ENCODE measurements around the gene HNRNPC.
"Not testable (repeated sequence)": the region's sequence is repeated elsewhere in the genome, so short reads cannot be mapped to it uniquely, and the experiment has no call there.

The HNRNPC gene

GRCh38 chr14:21213652-21214051, 55.6 kb downstream of the HNRNPC start:
- Histone ChIP-seq H3K36me3 (ENCODE audit: control insufficient read depth, insufficient read depth, low read length) (peaks cover 28% of the 10 kb centered on the region), H3K9ac (ENCODE audit: low read length) (no peak overlapping the region), H3K4me1 (ENCODE audit: control insufficient read depth, insufficient read depth, low read length) (no peaks in the 10 kb centered on the region)

GRCh38 chr14:21212824-21213223, 56.4 kb downstream of the HNRNPC start:
- H3K9ac ChIP-seq (ENCODE audit: low read length); H3K4me3 ChIP-seq (ENCODE audit: low read length); H3K27me3 ChIP-seq (ENCODE audit: control insufficient read depth, insufficient read depth, low read length); H3K4me1 ChIP-seq (ENCODE audit: control insufficient read depth, insufficient read depth, low read length); H3K27ac ChIP-seq (ENCODE audit: low read depth, low read length): not testable (repeated sequence)
- peaks cover 33% of the 10 kb centered on the region for H3K36me3 ChIP-seq (ENCODE audit: control insufficient read depth, insufficient read depth, low read length)

More at GRCh38 chr14:21213652-21214051, 55.6 kb downstream of the HNRNPC start:
- Histone ChIP-seq H3K4me3 (ENCODE audit: low read length) (no peak overlapping the region), H3K27me3 (ENCODE audit: control insufficient read depth, insufficient read depth, low read length) (no peaks in the 10 kb centered on the region), H3K27ac (ENCODE audit: low read depth, low read length) (no peak overlapping the region)

- no peak overlapping the region for H3K27ac ChIP-seq (ENCODE audit: low read depth, low read length)
- H3K27me3 ChIP-seq (ENCODE audit: control insufficient read depth, insufficient read depth, low read length) = no peaks in the 10 kb centered on the region
- H3K4me3 ChIP-seq (ENCODE audit: low read length) = no peak overlapping the region
- H3K36me3 ChIP-seq (ENCODE audit: control insufficient read depth, insufficient read depth, low read length) = peaks cover 37% of the 10 kb centered on the region
- H3K9ac ChIP-seq (ENCODE audit: low read length) = no peak overlapping the region
- H3K4me1 ChIP-seq (ENCODE audit: control insufficient read depth, insufficient read depth, low read length) = no peaks in the 10 kb centered on the region
Observed at GRCh38 chr14:21211509-21211908, 57.7 kb downstream of the HNRNPC start.

- H3K36me3 ChIP-seq (ENCODE audit: control insufficient read depth, insufficient read depth, low read length) = peaks cover 37% of the 10 kb centered on the region
- H3K9ac ChIP-seq (ENCODE audit: low read length) = no peak overlapping the region
- H3K4me3 ChIP-seq (ENCODE audit: low read length) = no peak overlapping the region
- H3K4me1 ChIP-seq (ENCODE audit: control insufficient read depth, insufficient read depth, low read length) = no peaks in the 10 kb centered on the region
- H3K27me3 ChIP-seq (ENCODE audit: control insufficient read depth, insufficient read depth, low read length) = no peaks in the 10 kb centered on the region
- no peak overlapping the region for H3K27ac ChIP-seq (ENCODE audit: low read depth, low read length)
Observed at GRCh38 chr14:21210023-21210422, 59.2 kb downstream of the HNRNPC start.

- no peak overlapping the region for H3K4me3 ChIP-seq (ENCODE audit: low read length)
- H3K27ac ChIP-seq (ENCODE audit: low read depth, low read length) = no peak overlapping the region
- no peaks in the 10 kb centered on the region for H3K27me3 ChIP-seq (ENCODE audit: control insufficient read depth, insufficient read depth, low read length)
- H3K9ac ChIP-seq (ENCODE audit: low read length) = no peak overlapping the region
- H3K36me3 ChIP-seq (ENCODE audit: control insufficient read depth, insufficient read depth, low read length) = peaks cover 43% of the 10 kb centered on the region
- no peaks in the 10 kb centered on the region for H3K4me1 ChIP-seq (ENCODE audit: control insufficient read depth, insufficient read depth, low read length)
Observed at GRCh38 chr14:21209185-21209584, 60.1 kb downstream of the HNRNPC start.

- Histone ChIP-seq H3K27me3 (ENCODE audit: control insufficient read depth, insufficient read depth, low read length) (no peaks in the 10 kb centered on the region), H3K27ac (ENCODE audit: low read depth, low read length) (no peak overlapping the region), H3K36me3 (ENCODE audit: control insufficient read depth, insufficient read depth, low read length) (peaks cover 43% of the 10 kb centered on the region), H3K4me1 (ENCODE audit: control insufficient read depth, insufficient read depth, low read length) (no peaks in the 10 kb centered on the region), H3K4me3 (ENCODE audit: low read length) (no peak overlapping the region), H3K9ac (ENCODE audit: low read length) (no peak overlapping the region)
Observed at GRCh38 chr14:21208554-21208953, 60.7 kb downstream of the HNRNPC start.

- Histone ChIP-seq H3K36me3 (ENCODE audit: control insufficient read depth, insufficient read depth, low read length) (peaks cover 34% of the 10 kb centered on the region), H3K4me3 (ENCODE audit: low read length) (no peak overlapping the region)
Observed at GRCh38 chr14:21206753-21207684, 62.2 kb downstream of the HNRNPC start.

GRCh38 chr14:21205678-21206581, 63.3 kb downstream of the HNRNPC start:
- H3K4me1 ChIP-seq (ENCODE audit: control insufficient read depth, insufficient read depth, low read length) = no peaks in the 10 kb centered on the region
- no peak overlapping the region for H3K9ac ChIP-seq (ENCODE audit: low read length)
- H3K4me3 ChIP-seq (ENCODE audit: low read length) = no peak overlapping the region
- no peak overlapping the region for H3K27ac ChIP-seq (ENCODE audit: low read depth, low read length)
- H3K27me3 ChIP-seq (ENCODE audit: control insufficient read depth, insufficient read depth, low read length) = no peaks in the 10 kb centered on the region
- peaks cover 29% of the 10 kb centered on the region for H3K36me3 ChIP-seq (ENCODE audit: control insufficient read depth, insufficient read depth, low read length)

More at GRCh38 chr14:21206753-21207684, 62.2 kb downstream of the HNRNPC start:
- H3K27ac ChIP-seq (ENCODE audit: low read depth, low read length) = no peak overlapping the region
- H3K9ac ChIP-seq (ENCODE audit: low read length) = no peak overlapping the region
- H3K27me3 ChIP-seq (ENCODE audit: control insufficient read depth, insufficient read depth, low read length) = no peaks in the 10 kb centered on the region
- no peaks in the 10 kb centered on the region for H3K4me1 ChIP-seq (ENCODE audit: control insufficient read depth, insufficient read depth, low read length)

GRCh38 chr14:21205026-21205677, 64.1 kb downstream of the HNRNPC start:
- Histone ChIP-seq H3K4me1 (ENCODE audit: control insufficient read depth, insufficient read depth, low read length) (no peaks in the 10 kb centered on the region), H3K27ac (ENCODE audit: low read depth, low read length) (no peak overlapping the region), H3K9ac (ENCODE audit: low read length) (no peak overlapping the region), H3K4me3 (ENCODE audit: low read length) (no peak overlapping the region), H3K27me3 (ENCODE audit: control insufficient read depth, insufficient read depth, low read length) (no peaks in the 10 kb centered on the region), H3K36me3 (ENCODE audit: control insufficient read depth, insufficient read depth, low read length) (peaks cover 29% of the 10 kb centered on the region)

GRCh38 chr14:21204167-21205025, 64.8 kb downstream of the HNRNPC start:
- no peaks in the 10 kb centered on the region for H3K4me1 ChIP-seq (ENCODE audit: control insufficient read depth, insufficient read depth, low read length)
- H3K9ac ChIP-seq (ENCODE audit: low read length) = no peak overlapping the region
- H3K27ac ChIP-seq (ENCODE audit: low read depth, low read length) = no peak overlapping the region
- H3K36me3 ChIP-seq (ENCODE audit: control insufficient read depth, insufficient read depth, low read length) = peaks cover 21% of the 10 kb centered on the region
- no peaks in the 10 kb centered on the region for H3K27me3 ChIP-seq (ENCODE audit: control insufficient read depth, insufficient read depth, low read length)
- H3K4me3 ChIP-seq (ENCODE audit: low read length) = no peak overlapping the region

- Histone ChIP-seq H3K4me3 (ENCODE audit: low read length) (no peak overlapping the region), H3K9ac (ENCODE audit: low read length) (no peak overlapping the region), H3K36me3 (ENCODE audit: control insufficient read depth, insufficient read depth, low read length) (peaks cover 15% of the 10 kb centered on the region), H3K4me1 (ENCODE audit: control insufficient read depth, insufficient read depth, low read length) (no peaks in the 10 kb centered on the region), H3K27ac (ENCODE audit: low read depth, low read length) (no peak overlapping the region), H3K27me3 (ENCODE audit: control insufficient read depth, insufficient read depth, low read length) (no peaks in the 10 kb centered on the region)
Observed at GRCh38 chr14:21203470-21204166, 65.6 kb downstream of the HNRNPC start.

Measured in rectal smooth muscle tissue (tissue), 1 donor.